ENCODE results near the gene CARD8.

Gene CARD8

GRCh38 chr19:48206397-48207093, 49.2 kb downstream of the CARD8 start:
- no peak for DNase-seq (ENCODE audit: low read depth)

DNA sequence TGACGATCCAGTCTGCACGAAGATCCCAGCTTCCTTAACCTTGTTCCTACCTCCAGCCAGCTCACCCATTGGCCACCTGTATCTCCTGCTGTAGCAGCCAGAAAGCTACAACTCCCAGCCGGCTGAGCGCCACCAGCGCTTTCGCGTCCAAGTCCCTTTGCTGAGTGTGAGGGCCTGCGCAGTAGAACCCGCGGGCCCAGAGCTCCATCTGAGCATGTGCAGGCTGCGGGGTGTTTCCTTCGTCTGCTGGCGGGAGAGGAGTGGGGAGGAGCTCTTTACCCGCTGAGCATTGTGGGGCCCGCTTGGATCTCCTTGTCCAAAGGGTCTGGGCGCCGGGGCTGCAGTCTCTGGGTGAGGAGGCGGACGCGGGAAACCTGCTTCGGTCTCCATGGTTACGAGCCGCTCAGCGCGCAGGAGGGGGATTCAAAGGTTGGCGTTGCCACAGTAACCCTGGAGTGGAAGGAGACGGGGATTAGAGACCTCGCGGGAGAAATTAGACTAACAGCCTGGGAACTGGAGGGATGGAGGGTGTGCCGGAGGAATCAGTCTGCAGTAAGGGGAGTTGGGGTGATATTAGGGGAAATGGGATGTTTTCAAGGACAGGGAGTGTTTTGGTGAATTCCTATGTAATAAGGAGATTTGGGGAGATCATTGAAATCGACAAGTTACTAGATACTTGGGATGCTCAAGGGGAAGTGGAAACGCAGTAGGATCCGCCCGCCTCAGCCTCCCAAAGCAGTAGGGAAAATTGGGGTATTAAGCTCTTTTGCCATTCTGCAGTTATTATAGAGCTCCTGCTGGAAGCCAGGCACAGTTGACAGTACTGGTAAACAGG, 51.7 kb downstream of the CARD8 start:
- peak; percentile 92 for DNase-seq (ENCODE audit: low read depth)

DNA sequence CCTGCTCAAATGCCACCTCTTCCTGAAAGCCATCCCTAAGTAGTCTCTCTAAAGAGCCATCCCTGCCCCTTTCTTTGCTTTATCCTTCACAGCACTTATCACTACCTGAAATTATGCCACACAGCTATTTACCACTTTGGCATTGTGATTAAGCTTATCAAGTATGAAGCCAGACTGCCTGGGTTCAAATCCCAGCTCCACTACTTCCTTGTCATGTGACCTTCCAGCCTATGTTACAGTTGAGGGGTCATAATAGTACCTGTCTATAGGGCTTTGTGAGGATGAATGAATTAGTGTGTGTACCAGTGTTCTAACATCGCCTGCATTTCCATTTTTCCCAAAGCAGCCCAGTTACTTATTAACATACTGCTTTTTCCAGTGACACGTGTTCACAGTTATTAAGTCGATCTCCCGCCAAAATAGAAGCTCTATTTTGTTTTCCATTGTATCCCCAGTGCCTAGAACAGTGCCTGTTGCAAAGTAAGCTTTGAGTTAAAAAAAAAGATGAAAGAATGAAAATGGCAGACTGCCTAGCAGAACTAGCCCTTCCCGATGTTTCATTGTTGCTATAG, 52.4 kb downstream of the CARD8 start:
- no peak for DNase-seq (ENCODE audit: low read depth)

GRCh38 chr19:48196933-48197665, 58.6 kb downstream of the CARD8 start:
- DNase-seq (ENCODE audit: low read depth) = no peak

GRCh38 chr19:48196321-48196763, 59.4 kb downstream of the CARD8 start:
- DNase-seq (ENCODE audit: low read depth) = no peak

GRCh38 chr19:48194844-48195830, 60.6 kb downstream of the CARD8 start:
- DNase-seq (ENCODE audit: low read depth) = no peak

DNA sequence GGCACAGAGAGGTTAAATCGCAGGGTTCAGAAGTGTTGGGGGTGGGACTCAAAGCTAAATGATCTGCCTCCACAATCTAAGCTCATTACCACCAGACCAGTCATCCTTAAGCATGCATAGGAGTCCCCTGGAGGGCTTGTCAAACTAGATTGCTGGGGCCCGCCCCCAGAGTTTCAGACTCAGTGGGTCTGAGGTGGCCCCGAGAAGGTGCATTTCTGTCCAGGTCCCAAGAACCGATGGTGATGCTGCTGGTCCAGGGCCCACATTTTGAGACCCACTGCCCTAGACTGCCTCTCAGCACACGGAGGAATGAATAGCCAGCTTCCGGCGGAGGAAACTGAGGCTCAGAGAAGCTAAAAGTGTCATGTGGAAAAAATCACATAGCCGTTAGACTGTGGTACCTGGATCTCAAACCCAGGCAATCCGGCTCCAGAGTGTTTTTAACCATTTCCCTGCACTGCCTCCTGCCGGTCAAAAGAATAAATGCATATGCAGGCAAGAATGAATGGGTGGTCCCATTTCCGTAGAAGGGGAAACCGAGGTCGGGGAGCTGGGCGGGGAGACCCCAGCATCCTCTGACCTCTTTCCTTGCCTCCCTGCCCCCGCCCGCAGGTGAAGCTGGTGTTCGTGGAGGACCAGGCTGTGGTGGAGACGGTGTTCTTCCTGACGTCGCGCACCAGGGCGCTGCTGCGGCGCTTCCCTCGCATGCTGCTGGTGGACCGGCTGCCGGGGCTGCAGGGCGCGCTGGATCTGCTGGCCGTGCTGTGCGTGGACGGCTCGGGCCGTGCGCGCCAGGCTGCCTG, 61.5 kb downstream of the CARD8 start:
- DNase-seq (ENCODE audit: low read depth) = no peak

DNA sequence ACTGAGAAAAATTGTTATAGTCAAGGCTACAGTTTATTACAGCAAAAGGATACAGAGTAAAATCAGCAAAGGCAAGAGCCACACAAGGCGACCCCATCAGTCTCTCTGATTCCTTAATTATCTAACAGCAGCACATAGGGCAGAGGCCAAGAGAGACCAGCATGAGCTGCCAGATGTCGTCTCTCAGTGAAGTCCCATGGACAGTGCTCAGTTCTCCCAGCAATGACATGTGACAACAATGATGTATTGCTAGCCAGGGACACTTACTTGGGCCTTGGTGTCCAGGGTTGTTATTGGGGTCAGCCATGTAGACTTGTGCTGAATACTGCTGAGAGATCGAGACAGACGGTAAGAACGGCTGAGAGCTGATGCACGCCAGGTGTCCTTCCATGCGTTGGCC, 63.0 kb downstream of the CARD8 start:
- no peak for DNase-seq (ENCODE audit: low read depth)

DNA sequence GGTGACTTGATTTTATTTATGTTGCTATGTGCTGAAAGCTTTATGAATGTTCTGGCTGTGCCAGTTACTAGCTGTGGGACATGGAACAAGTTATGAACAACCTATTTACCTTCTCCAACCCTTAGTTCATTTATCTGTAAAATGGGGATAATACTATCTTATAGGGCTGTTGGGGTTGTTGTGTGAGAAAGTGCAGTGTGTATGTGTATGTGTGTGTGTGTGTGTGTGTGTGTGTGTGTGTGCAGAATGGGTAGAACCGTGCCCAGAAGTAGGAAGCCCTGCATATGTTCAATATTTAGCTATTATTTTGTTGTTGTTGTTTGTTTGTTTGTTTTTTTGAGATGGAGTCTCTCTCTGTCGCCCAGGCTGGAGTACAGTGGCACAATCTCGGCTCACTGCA, 64.8 kb downstream of the CARD8 start:
- DNase-seq (ENCODE audit: low read depth) = no peak

DNA sequence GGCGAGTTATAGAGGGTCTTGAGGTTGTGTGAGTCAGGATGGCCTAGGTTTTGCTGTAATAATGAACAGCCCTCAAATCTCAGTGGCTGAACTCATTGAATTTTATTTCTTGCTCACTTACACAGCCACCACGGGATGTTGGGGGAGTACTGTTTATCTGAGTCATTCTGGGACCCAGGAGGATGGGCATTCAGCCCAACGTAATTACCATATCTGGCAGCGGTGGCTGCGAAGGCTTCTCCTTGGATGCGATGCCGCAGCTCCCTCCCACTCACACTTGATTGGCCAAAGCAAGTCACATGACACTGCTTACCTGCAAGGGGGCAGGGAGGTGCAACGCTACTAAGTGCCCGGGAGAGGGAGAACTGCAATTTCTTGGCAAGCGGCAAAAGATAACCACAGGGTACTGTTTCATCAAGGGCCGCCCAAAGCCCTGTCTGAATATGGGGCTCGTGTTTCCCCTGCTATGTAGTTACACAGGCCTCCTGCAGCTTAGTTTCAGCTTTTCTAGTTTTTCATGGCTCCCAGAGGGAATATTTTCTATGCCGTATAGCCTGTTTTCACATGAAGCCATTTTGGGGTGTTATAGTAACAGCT, 65.3 kb downstream of the CARD8 start:
- DNase-seq (ENCODE audit: low read depth) = peak; percentile 26

DNA sequence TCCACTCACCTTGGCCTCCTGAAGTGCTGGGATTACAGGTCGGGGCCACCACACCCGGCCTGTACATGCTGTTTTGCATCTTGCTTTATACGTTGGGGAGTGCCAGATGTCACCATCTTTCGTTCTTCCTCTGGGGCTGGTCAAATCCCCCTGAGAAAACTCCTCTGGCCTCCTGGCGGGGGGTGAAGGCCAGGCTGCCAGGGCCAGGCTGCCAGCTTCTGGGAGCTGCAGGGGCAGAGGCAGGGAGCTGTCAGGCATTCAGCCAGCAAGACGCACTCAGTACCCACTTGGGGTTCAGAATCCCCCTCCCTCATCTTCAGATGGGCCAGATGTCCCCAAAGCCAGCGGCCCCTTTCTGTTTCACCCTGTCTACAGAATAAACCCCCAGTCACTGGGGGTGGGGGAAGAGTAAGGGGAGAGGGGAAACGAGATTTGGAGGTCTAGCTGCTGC, 69.1 kb downstream of the CARD8 start:
- DNase-seq (ENCODE audit: low read depth) = no peak

DNA sequence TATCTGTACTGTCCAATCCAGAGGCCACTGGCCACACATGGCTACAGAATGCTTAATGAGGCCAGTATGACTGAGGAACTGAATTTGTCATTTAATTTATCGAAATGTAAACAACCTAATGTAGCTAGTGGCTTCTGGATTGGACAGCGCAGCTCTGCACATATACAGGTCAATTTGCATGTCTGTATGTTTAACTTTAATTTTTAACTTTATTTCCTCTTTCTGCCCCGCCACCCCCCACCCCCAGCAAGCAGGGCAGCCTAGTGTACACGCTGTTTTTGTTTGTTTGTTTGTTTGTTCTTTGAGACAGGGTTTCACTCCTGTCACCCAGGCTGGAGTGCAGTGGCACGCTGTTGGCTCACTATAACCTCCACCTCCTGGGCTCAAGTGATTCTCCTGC, 69.7 kb downstream of the CARD8 start:
- no peak for DNase-seq (ENCODE audit: low read depth)

- DNase-seq (ENCODE audit: low read depth) = no peak
These were observed 72.4 kb downstream of the CARD8 start for GRCh38 chr19:48183356-48183755.

- DNase-seq (ENCODE audit: low read depth) = no peak
These were observed 73.3 kb downstream of the CARD8 start for GRCh38 chr19:48182434-48182833.

- no peak for DNase-seq (ENCODE audit: low read depth)
These were observed 74.2 kb downstream of the CARD8 start for GRCh38 chr19:48181505-48181904.

DNA sequence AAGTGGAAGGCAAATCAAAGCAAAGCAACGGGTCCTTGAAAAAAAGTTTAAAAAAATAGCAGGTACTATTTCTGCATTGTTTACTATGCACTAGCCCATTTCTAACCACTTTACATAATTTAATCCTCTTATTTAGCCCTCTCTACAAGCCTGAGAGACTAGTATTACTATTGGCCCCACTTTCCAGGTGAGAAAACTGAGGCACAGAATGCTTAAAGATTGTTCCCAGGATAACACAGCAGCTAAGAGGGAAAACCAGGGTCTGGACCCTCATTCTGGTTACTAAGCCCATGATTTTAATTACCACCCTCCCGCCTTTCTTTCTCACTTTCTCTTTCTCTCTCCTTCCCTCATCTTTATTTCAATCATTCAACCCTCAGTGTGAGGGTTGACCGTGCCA, 79.5 kb downstream of the CARD8 start:
- DNase-seq (ENCODE audit: low read depth) = no peak

DNA sequence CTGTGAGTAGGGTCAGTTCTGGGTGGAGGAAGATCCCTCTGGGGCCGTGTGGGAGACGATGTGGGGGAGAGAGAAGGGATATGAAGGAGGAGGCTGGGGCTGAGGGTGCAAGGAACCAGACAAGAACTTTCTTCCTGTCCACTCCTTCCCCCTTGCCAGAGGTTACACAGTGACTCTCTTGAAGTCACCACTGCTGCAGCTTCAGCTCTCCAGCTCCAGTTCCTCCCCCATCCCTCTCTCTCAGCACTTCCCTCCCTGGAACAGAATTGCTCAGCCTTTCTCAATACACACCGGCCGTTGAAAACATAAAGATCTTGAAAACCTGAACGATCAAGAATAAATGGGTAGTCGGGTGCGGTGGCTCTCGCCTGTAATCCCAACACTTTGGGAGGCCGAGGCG, 80.1 kb downstream of the CARD8 start:
- DNase-seq (ENCODE audit: low read depth) = no peak

DNA sequence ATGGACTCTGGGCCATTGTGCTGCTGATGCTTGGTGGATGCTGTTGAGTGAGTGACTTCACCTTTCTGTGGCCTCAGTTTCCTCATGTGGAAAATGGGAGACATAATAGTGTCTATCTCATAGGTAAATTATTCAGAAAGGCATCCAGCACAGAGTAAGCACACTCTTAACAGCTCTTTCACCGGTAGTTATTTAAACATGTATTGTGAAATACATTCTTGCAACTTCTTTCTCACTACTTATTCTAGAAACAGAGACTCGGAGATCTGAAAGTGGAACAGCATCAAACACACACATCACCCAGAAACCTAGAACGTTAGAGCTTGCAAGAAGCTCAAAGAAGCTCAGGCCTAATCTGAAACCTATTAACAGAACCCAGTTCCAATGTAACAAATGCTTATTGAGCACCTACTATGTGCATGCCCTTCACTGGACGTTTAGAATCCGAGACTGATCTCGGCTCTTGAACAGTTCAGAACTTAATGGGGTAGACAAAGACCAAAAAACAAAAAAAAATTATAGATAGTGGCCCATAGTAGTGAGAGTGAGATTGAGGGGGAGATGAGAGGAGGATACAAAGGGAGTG, 81.2 kb downstream of the CARD8 start:
- DNase-seq (ENCODE audit: low read depth) = no peak

DNA sequence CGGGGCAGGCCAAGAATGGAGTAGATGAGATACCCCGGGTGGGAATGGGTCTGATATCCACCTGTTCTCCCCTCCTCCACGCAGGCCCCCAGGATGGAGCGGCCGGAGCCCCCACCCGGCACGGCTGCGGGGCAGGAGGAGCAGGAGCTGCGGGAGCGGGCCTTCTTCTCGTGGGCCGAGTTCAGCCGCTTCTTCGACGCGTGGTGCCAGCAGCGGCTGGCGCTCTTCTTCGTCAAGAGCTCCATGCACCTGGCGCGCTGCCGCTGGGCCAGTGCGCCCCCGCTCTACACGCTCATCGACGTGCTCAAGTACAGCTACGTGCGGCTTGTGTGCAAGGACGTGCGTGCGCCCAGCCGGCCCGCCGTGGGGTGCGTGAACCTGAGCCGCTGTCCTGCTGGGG, 84.0 kb downstream of the CARD8 start:
- DNase-seq (ENCODE audit: low read depth) = no peak
